GM12801 (cell line): ENCODE results near the gene GREM2.

Source experiments
- CTCF ChIP-seq: IDR thresholded peaks from one replicate; pipeline ENCODE4 v1.5.1; 2011; ENCODE audit warnings: control low read depth; ENCODE audit not compliant: insufficient read length; ENCODE audit errors: extremely low read depth

GREM2 gene

GRCh38 chr1:240619906-240620621 is 8.1 kb upstream of the GREM2 start:
- TF ChIP-seq CTCF: no peak

GRCh38 chr1:240619357-240619756 is 7.4 kb upstream of the GREM2 start:
- no peak for TF ChIP-seq CTCF

DNA sequence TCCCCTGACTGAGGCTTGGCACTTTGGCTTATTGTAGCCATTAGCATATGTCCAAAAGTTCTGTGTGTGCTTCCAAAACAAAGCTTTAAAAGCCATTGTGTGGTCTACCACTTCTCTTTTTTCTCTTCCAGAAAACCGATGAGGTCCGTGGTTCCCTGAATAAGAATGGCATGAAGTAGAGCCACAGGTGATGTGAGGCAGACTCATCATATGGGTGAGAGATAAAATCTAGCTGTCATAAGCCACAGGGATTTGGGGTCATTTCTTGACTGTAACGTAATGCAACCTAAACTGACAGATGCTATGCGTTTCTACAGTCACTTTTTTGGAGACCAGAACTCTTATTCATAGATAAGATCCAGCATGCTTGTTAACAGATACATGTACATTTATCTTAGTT is 7.0 kb upstream of the GREM2 start:
- TF ChIP-seq CTCF: no peak

- TF ChIP-seq CTCF: no peak
Measured at GRCh38 chr1:240616018-240616417, 4.1 kb upstream of the GREM2 start.

DNA sequence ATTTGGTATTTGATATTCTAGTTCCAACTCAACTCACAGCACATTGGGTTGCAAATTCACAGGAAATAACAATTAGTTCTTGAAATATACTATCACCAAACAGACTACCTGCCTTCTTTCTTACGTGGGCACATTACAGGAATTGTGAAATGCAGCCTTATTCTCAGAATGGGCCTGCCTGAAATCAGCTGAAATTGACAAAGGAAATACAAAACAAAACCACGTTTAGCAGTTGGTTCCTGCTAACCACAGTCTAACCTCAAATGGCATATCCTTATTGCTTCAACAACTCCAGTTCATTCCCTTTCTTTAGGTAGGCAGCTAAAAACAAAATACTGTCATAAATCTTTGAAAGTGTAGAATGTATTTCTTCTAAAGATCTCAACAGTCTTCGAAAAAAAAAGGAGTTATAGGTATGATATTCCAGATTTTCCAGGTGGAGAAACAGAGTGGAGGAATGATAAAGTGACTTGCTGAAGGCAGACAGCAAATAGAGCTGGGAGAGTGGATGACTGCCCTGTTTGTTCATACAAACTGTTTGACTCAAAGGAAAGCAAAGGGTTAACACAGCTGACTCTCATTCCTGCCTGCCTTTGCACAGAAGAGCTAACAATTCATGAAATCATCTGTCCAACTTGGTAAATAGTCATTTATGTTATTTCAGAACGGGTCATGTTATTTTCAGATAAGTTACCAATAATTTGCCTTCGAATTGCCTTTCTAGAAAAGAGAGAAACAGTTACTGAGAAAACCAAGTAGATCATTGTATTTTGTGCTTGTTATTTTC is 1.6 kb upstream of the GREM2 start:
- TF ChIP-seq CTCF: no peak

DNA sequence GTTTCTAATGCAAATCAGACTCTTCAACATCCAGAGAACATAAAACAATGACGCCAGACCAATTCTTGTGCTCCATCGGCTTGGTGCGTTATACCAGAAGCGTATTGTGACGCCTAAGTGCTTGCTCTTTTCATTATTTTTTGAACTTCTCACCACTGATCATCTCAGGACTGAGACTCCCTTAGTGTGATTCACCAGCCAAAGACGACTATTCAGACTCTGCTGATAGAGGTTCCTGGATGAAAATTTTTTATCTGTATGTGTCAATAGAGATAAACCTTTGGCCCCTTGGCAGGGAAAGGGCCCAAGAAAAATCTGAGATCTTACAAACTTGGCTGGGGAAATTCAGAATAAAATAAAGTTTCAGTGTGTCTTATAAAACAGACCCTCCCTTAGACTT is 856 bp upstream of the GREM2 start:
- TF ChIP-seq CTCF: no peak

DNA sequence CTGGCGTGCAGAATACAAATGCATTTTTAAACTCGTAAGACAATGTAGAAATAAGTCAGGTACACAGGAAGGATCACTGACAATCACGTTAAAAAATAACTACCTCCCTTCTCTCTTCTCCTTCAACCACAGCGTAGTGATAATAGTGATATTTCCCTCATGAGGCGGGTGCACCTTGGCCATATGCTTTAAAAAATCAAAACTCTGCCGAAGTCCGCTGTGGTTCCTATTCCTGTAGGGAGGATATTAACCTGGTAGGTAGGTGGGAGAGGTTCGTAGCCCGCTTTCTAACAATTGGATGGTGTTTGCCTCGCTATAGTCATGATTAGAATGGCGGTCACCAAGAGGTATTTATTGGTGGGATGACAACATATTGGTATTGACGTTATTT is 732 bp downstream of the GREM2 start:
- TF ChIP-seq CTCF: no peak
